Measurements from ENCODE around the gene BORCS8.

BORCS8 gene

GRCh38 chr19:19192078-19192882, at the start of gene BORCS8, which contains the start of gene RFXANK:
Gene BORCS8 (minus strand): TSS chr19:19192152. CDS start chr19:19192117, 35 bp downstream.
Gene RFXANK (plus strand): TSS chr19:19192258. CDS start chr19:19193947, 1,689 bp downstream.
- DNase-seq (ENCODE audit: extremely low read depth, low read depth) = peak; percentile 97
- no peak for TF ChIP-seq CTCF (IDR thresholded peaks at IDR 0.05; ENCODE audit: low read depth, low read length, missing control alignments)
- peak within 1 kb of the TSS; percentile 96 for H3K4me3 ChIP-seq (replicated peaks; ENCODE audit: low read depth, low read length)

GRCh38 chr19:19240476-19240875, 48.5 kb upstream of the BORCS8 start:
- no peak for TF ChIP-seq CTCF (IDR thresholded peaks at IDR 0.05; ENCODE audit: low read depth, low read length, missing control alignments)
- no peak for DNase-seq (ENCODE audit: extremely low read depth, low read depth)
- H3K4me3 ChIP-seq (replicated peaks; ENCODE audit: low read depth, low read length) = no peak overlapping the region

GRCh38 chr19:19239675-19240074, 47.7 kb upstream of the BORCS8 start:
- TF ChIP-seq CTCF (IDR thresholded peaks at IDR 0.05; ENCODE audit: low read depth, low read length, missing control alignments) = no peak
- no peak overlapping the region for H3K4me3 ChIP-seq (replicated peaks; ENCODE audit: low read depth, low read length)
- DNase-seq (ENCODE audit: extremely low read depth, low read depth) = no peak

GRCh38 chr19:19238126-19238894, 46.4 kb upstream of the BORCS8 start:
- DNase-seq (ENCODE audit: extremely low read depth, low read depth) = no peak
- H3K4me3 ChIP-seq (replicated peaks; ENCODE audit: low read depth, low read length) = no peak overlapping the region
- TF ChIP-seq CTCF (IDR thresholded peaks at IDR 0.05; ENCODE audit: low read depth, low read length, missing control alignments) = no peak

- no peak for DNase-seq (ENCODE audit: extremely low read depth, low read depth)
- TF ChIP-seq CTCF (IDR thresholded peaks at IDR 0.05; ENCODE audit: low read depth, low read length, missing control alignments) = no peak
- no peak overlapping the region for H3K4me3 ChIP-seq (replicated peaks; ENCODE audit: low read depth, low read length)
Observed at GRCh38 chr19:19236173-19236572, 44.2 kb upstream of the BORCS8 start.

GRCh38 chr19:19234220-19234816, 42.4 kb upstream of the BORCS8 start:
- no peak overlapping the region for H3K4me3 ChIP-seq (replicated peaks; ENCODE audit: low read depth, low read length)
- DNase-seq (ENCODE audit: extremely low read depth, low read depth) = no peak
- no peak for TF ChIP-seq CTCF (IDR thresholded peaks at IDR 0.05; ENCODE audit: low read depth, low read length, missing control alignments)

Data from HFF-Myc (cell line).